Body of pancreas (tissue), 4 donors: ENCODE measurements around the gene P2RX4. TPM values are rescaled to one million over a fixed set of nuclear protein-coding genes. Genes with fewer than 3 reads are reported as not detected.

ENCODE experiments used
- ATAC-seq: fragments of 150-250 bp; one replicate; pipeline ENCODE4 v1.9.1; 2016
- DNase-seq, 4 donors: peaks; one replicate each; pipeline ENCODE4 v3.0.0-alpha.2; 2019
- H3K27ac ChIP-seq, 4 donors: fragments of 200-600 bp; sonication (generic); 1 replicate in 3 of 4; 2 replicates in 1 of 4; pipeline versions ENCODE4 v1.5.1 to v1.6.1; 2016 to 2019; ENCODE audit warnings: mild to moderate bottlenecking in 1 of 4, mixed read lengths in 1 of 4, moderate library complexity in 1 of 4
- H3K27me3 ChIP-seq, 2 donors: fragments of 200-600 bp; sonication (generic); one replicate each; pipeline ENCODE4 v1.6.0; 2016; ENCODE audit warnings: mild to moderate bottlenecking in 1 of 2
- H3K36me3 ChIP-seq, 2 donors: fragments of 200-600 bp; sonication (generic); replicated peaks in 1 of 2; 2 replicates each; pipeline ENCODE4 v1.5.1; 2016; ENCODE audit warnings: low read depth in 2 of 2; ENCODE audit not compliant: insufficient read depth in 1 of 2
- H3K4me1 ChIP-seq: fragments of 200-600 bp; sonication (generic); one replicate; pipeline ENCODE4 v1.6.0; 2016
- H3K4me3 ChIP-seq, 2 donors: fragments of 200-600 bp; sonication (generic); 1 replicate in 1 of 2; 2 replicates in 1 of 2; pipeline ENCODE4 v1.5.1; 2016 to 2019
- H3K9me3 ChIP-seq, 3 donors: fragments of 200-600 bp; sonication (generic); 1 replicate in 2 of 3; 2 replicates in 1 of 3; pipeline ENCODE4 v1.5.1; 2016
- POLR2A ChIP-seq, 3 donors: fragments of 450-650 bp; IDR thresholded peaks; one replicate each; pipeline ENCODE4 v1.6.1; 2016; ENCODE audit warnings: antibody characterized with exemption in 3 of 3, mild to moderate bottlenecking in 2 of 3
- WGBS, 2 donors: methylation state at CpG; one replicate each; pipeline ENCODE4 v1.1.5; 2017; 5-methylcytosine and 5-hydroxymethylcytosine counted together
- intact Hi-C: fragments of 100-400 bp; cut with DNase I; formaldehyde crosslinking; loops from one replicate; pipeline ENCODE4 v1.15.1; 2023
- total RNA-seq, 2 donors: library from RNA; depleted of rRNA; stranded (reverse); fragments of >200 nt; gene quantifications; one replicate each; pipeline ENCODE4 v1.1.0, GENCODE V29; 2016
- TF ChIP-seq, protein P1 (sequence below), 7 experiments: fragments of 450-650 bp in 4 of 7; fragments of 200-600 bp in 3 of 7; sonication (generic) in 3 of 7; IDR thresholded peaks; one replicate each; pipeline ENCODE4 v1.5.1; 2016 to 2019; ENCODE audit warnings: antibody characterized with exemption in 7 of 7

P2RX4 gene
- total RNA-seq, 2 donors from 2014 or later = 50.1 to 58.1 TPM

DNA sequence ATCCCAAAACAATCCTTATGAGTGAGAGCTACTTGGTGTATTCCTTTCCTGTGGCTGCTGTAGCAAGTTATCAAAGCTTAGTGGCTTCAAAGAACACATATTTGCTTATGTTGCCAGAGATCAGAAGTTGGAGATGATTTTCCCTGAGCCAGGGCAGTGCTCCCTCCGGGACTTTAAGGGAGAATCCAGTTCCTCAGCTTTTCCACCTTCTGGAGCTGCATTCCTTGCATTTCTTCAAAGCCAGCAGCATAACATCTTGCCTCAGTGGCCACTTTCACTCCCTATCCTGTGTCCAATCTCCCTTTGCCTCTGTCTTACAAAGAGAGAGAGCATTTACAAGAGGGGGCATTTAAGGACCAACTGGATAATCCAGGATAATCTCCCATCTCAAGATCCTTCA lies 43.6 kb upstream of the P2RX4 start:
- Histone ChIP-seq H3K27ac (peak overlapping the region in 1 of 4 donors; percentile 65), H3K4me3 (no peak overlapping the region), H3K9me3 (no peaks in the 10 kb centered on the region), H3K27me3 (no peaks in the 10 kb centered on the region), H3K4me1 (peaks cover 9% of the 10 kb centered on the region), H3K36me3 (no peaks in the 10 kb centered on the region)
- DNase-seq (no peak), ATAC-seq (no peak)
- 93% methylated on average over 1 of the region's 1 CpG for WGBS, 2 donors
- intact Hi-C loops = no loop called here
- TF ChIP-seq POLR2A (IDR thresholded peaks at IDR 0.05) = no peak
- TF ChIP-seq, protein P1, sequence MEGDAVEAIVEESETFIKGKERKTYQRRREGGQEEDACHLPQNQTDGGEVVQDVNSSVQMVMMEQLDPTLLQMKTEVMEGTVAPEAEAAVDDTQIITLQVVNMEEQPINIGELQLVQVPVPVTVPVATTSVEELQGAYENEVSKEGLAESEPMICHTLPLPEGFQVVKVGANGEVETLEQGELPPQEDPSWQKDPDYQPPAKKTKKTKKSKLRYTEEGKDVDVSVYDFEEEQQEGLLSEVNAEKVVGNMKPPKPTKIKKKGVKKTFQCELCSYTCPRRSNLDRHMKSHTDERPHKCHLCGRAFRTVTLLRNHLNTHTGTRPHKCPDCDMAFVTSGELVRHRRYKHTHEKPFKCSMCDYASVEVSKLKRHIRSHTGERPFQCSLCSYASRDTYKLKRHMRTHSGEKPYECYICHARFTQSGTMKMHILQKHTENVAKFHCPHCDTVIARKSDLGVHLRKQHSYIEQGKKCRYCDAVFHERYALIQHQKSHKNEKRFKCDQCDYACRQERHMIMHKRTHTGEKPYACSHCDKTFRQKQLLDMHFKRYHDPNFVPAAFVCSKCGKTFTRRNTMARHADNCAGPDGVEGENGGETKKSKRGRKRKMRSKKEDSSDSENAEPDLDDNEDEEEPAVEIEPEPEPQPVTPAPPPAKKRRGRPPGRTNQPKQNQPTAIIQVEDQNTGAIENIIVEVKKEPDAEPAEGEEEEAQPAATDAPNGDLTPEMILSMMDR (IDR thresholded peaks at IDR 0.05) = no peak

DNA sequence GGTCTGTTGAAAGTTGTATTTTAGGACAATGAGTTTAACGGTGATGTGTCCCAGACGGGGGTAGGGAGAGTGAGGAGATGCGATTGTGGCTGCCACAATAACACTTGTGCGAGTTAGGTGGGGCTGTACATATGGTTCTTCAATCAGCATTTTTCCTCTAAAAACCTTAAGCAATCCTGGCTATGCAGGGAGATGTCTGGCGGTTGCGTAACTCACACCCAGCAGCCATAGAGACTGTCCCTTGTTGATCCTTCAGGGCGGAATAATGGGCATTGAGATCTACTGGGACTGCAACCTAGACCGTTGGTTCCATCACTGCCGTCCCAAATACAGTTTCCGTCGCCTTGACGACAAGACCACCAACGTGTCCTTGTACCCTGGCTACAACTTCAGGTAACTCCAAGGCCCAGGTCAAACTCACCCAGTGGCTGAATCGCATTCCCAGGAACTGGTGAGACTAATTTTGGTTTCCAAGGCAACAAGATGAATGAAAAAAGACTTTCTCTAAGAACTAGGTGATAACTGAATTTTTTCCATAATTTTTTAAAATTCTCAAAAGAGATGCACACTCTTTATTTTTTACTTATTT lies 42.6 kb upstream of the P2RX4 start:
- intact Hi-C loops = no loop called here
- 81 to 82% methylated on average over 14 of the region's 14 CpGs for WGBS, 2 donors
- H3K4me3 ChIP-seq = no peak overlapping the region
- no peak overlapping the region for H3K27ac ChIP-seq
- DNase-seq = peak in 1 of 4 donors; percentile 8
- no peaks in the 10 kb centered on the region for H3K27me3 ChIP-seq
- H3K9me3 ChIP-seq = no peaks in the 10 kb centered on the region
- ATAC-seq = no peak
- no peak for TF ChIP-seq POLR2A (IDR thresholded peaks at IDR 0.05)
- peaks cover 9% of the 10 kb centered on the region for H3K4me1 ChIP-seq
- no peaks in the 10 kb centered on the region for H3K36me3 ChIP-seq

DNA sequence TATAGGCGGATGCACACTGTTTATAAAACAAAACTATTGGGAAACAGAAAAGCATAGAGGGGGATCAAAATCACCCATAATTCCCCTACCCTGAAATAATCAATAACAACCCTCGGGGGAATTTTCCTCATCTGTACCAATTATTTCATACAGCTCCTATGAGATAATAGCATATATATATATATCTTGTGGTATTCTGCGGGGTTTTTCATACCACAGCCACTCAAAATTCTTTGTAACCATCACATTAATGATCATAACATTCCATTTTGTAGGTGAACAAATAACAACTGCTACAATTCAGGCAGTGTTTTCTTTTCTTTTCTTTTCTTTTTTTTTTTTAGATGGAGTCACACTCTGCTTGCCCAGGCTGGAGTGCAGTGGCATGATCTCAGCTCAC lies 42.0 kb upstream of the P2RX4 start:
- Histone ChIP-seq H3K4me3 (no peak overlapping the region), H3K27me3 (no peaks in the 10 kb centered on the region), H3K9me3 (no peaks in the 10 kb centered on the region), H3K4me1 (peaks cover 9% of the 10 kb centered on the region), H3K36me3 (no peaks in the 10 kb centered on the region), H3K27ac (no peak overlapping the region)
- DNase-seq (no peak), ATAC-seq (no peak)
- no peak for TF ChIP-seq POLR2A (IDR thresholded peaks at IDR 0.05)
- TF ChIP-seq, protein P1 (IDR thresholded peaks at IDR 0.05) = no peak
- intact Hi-C loops = no loop called here
- 81% methylated on average over 3 of the region's 3 CpGs for WGBS, 2 donors

DNA sequence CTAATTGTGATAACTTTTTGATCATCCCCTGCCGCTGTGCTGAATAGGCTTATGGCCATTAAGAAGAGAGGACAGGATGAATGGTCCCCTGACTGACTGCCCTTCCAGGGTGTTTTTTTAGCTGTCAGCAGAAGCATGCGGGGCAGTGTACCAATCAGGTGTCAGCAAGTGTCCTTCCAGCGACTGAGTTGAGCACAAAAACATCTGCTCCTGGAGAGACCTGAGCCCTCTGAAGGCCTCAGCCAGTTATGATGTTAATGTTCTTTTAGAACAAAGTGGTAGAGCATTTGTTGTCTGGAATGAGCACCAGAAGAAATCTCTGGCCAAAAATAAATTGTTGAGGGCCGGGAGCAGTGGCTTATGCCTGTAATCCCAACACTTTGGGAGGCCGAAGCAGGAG lies 39.8 kb upstream of the P2RX4 start:
- 95 to 100% methylated on average over 1 to 5 of the region's 5 CpGs for WGBS, 2 donors
- H3K27ac ChIP-seq = no peak overlapping the region
- ATAC-seq (no peak), DNase-seq (no peak)
- no peaks in the 10 kb centered on the region for H3K36me3 ChIP-seq
- no peak overlapping the region for H3K4me3 ChIP-seq
- H3K4me1 ChIP-seq = peaks cover 30% of the 10 kb centered on the region
- intact Hi-C loops = no loop called here
- no peaks in the 10 kb centered on the region for H3K9me3 ChIP-seq
- no peak for TF ChIP-seq POLR2A (IDR thresholded peaks at IDR 0.05)
- TF ChIP-seq, protein P1 (IDR thresholded peaks at IDR 0.05) = no peak
- no peaks in the 10 kb centered on the region for H3K27me3 ChIP-seq

DNA sequence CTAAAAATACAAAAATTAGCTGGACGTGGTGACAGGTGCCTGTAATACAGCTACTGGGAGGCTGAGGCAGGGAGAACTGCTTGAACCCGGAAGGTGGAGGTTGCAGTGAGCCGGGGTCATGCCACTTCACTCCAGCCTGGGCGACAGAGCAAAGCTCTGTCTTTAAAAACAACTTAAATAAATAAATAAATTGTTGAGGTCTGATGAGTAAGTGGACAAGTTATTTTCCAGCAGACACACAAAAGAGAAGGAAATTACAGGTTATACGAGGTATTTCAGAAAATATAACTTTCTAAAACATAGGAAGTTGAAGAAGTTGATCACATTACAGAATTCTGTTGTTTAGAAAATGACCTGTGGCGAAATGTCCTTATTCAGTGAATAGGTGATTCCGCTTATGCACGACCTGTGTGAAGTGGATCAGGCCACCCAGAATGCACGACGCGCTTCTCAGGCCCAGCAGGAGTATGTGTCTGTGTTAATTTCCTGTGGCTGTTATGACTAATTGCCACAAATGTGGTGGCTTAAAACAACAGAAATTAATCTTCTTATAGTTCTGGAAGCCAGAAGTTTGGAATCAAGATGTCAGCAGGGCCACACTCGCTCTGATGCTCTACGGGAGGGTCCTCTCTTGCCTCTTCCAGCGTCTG lies 39.2 kb upstream of the P2RX4 start:
- Histone ChIP-seq H3K27ac (no peak overlapping the region), H3K4me3 (no peak overlapping the region), H3K27me3 (no peaks in the 10 kb centered on the region), H3K4me1 (peaks cover 26% of the 10 kb centered on the region), H3K9me3 (no peaks in the 10 kb centered on the region), H3K36me3 (no peaks in the 10 kb centered on the region)
- no peak for TF ChIP-seq POLR2A (IDR thresholded peaks at IDR 0.05)
- TF ChIP-seq, protein P1 (IDR thresholded peaks at IDR 0.05) = no peak
- ATAC-seq = no peak
- DNase-seq = no peak
- intact Hi-C loops = no loop called here
- WGBS, 2 donors = 89 to 91% methylated on average over 14 of the region's 14 CpGs
